ENCODE data around the gene TOM1L2. TPM values are rescaled to one million over a fixed set of nuclear protein-coding genes. Genes with fewer than 3 reads are reported as not detected.

Gene TOM1L2
- total RNA-seq, 1 experiment from 2014 or later = 34.2 TPM

- H3K27ac Mint-ChIP-seq (ENCODE audit: low read depth, unreplicated experiment) = peak overlapping the region; percentile 61
- no peaks in the 10 kb centered on the region for H3K36me3 Mint-ChIP-seq (ENCODE audit: insufficient read depth, unreplicated experiment)
- peaks cover 27% of the 10 kb centered on the region for H3K4me1 Mint-ChIP-seq (ENCODE audit: insufficient read depth, unreplicated experiment)
- no peak overlapping the region for H3K4me3 Mint-ChIP-seq (ENCODE audit: unreplicated experiment)
- ChIA-PET CTCF (interaction anchor here (0.6 to 5.3 kb wide), 5 partner anchors 12 to 91 kb away, joined by 3 to 39 read pairs (median 7); no protein-coding TSS in a partner anchor), POLR2A (interaction anchor here (1.1 to 2.7 kb wide), 8 partner anchors 8 to 160 kb away, joined by 5 to 28 read pairs (median 9); no protein-coding TSS in a partner anchor)
- no peak for TF ChIP-seq CTCF (IDR thresholded peaks at IDR 0.05; ENCODE audit: unreplicated experiment)
- H3K9me3 Mint-ChIP-seq (ENCODE audit: unreplicated experiment) = no peaks in the 10 kb centered on the region
- no TSS peak for BruUV-seq (replicated peaks)
- peak; percentile 38 for DNase-seq (ENCODE audit: unreplicated experiment)
- no peaks in the 10 kb centered on the region for H3K27me3 Mint-ChIP-seq (ENCODE audit: insufficient read depth, unreplicated experiment)
- intact Hi-C loops (cut with micrococcal nuclease) = no loop called here
These were observed 130.6 kb downstream of the TOM1L2 start for GRCh38 chr17:17841601-17842025.

- no peak for TF ChIP-seq CTCF (IDR thresholded peaks at IDR 0.05; ENCODE audit: unreplicated experiment)
- intact Hi-C loops (cut with micrococcal nuclease) = no loop called here
- Mint-ChIP-seq H3K36me3 (ENCODE audit: insufficient read depth, unreplicated experiment) (no peaks in the 10 kb centered on the region), H3K27ac (ENCODE audit: low read depth, unreplicated experiment) (peak overlapping the region; percentile 66), H3K4me1 (ENCODE audit: insufficient read depth, unreplicated experiment) (peaks cover 27% of the 10 kb centered on the region), H3K4me3 (ENCODE audit: unreplicated experiment) (peak overlapping the region; percentile 53), H3K27me3 (ENCODE audit: insufficient read depth, unreplicated experiment) (no peaks in the 10 kb centered on the region), H3K9me3 (ENCODE audit: unreplicated experiment) (no peaks in the 10 kb centered on the region)
- POLR2A ChIA-PET = interaction anchor here (0.6 to 2.7 kb wide), 14 partner anchors 9 to 606 kb away, joined by 3 to 28 read pairs (median 6); partner anchors contain the start of genes DRC3, PEMT and TOM1L2
- CTCF ChIA-PET = interaction anchor here (0.6 to 5.3 kb wide), 5 partner anchors 13 to 90 kb away, joined by 3 to 39 read pairs (median 7); no protein-coding TSS in a partner anchor
- peak; percentile 81 for DNase-seq (ENCODE audit: unreplicated experiment)
- BruUV-seq (replicated peaks) = no TSS peak
These were observed 131.2 kb downstream of the TOM1L2 start for GRCh38 chr17:17840751-17841591.

GRCh38 chr17:17839791-17840707, 132.2 kb downstream of the TOM1L2 start:
- Mint-ChIP-seq H3K4me3 (ENCODE audit: unreplicated experiment) (peak overlapping the region; percentile 53), H3K36me3 (ENCODE audit: insufficient read depth, unreplicated experiment) (no peaks in the 10 kb centered on the region), H3K9me3 (ENCODE audit: unreplicated experiment) (no peaks in the 10 kb centered on the region), H3K4me1 (ENCODE audit: insufficient read depth, unreplicated experiment) (peaks cover 33% of the 10 kb centered on the region), H3K27ac (ENCODE audit: low read depth, unreplicated experiment) (peak overlapping the region; percentile 66), H3K27me3 (ENCODE audit: insufficient read depth, unreplicated experiment) (no peaks in the 10 kb centered on the region)
- ChIA-PET POLR2A (interaction anchor here (0.6 to 6.7 kb wide), 18 partner anchors 10 to 342 kb away, joined by 3 to 151 read pairs (median 6); partner anchors contain the start of genes DRC3, PEMT and TOM1L2), CTCF (interaction anchor here (0.6 to 5.3 kb wide), 6 partner anchors 14 to 175 kb away, joined by 3 to 39 read pairs (median 4); no protein-coding TSS in a partner anchor)
- DNase-seq (ENCODE audit: unreplicated experiment) = peak; percentile 95
- intact Hi-C loops (cut with micrococcal nuclease) = no loop called here
- TF ChIP-seq CTCF (IDR thresholded peaks at IDR 0.05; ENCODE audit: unreplicated experiment) = no peak
- no TSS peak for BruUV-seq (replicated peaks)

All from MCF 10A (cell line).